SU-DHL-6 (cell line): ENCODE data around the gene YEATS2.

ENCODE experiments used
- H2AFZ ChIP-seq: fragments of 200-600 bp; sonication (generic); 2 replicates; pipeline ENCODE4 v1.6.1; 2014; ENCODE audit warnings: low read depth, mild to moderate bottlenecking, moderate library complexity, mixed read lengths, antibody characterized with exemption, low read length; ENCODE audit not compliant: severe bottlenecking
- H3F3A ChIP-seq: fragments of 200-600 bp; shearing (Covaris generic); 2 replicates; pipeline ENCODE4 v1.6.0; 2016; ENCODE audit warnings: antibody characterized with exemption, mild to moderate bottlenecking; ENCODE audit not compliant: insufficient read depth
- H3K27ac ChIP-seq: fragments of 200-600 bp; sonication (generic); 2 replicates; pipeline ENCODE4 v1.5.1; 2016; ENCODE audit warnings: low read depth, mild to moderate bottlenecking, low read length, moderate library complexity, mixed read lengths
- H3K27me3 ChIP-seq: fragments of 200-600 bp; sonication (generic), shearing (Covaris generic); 2 replicates; pipeline ENCODE4 v1.6.0; 2014; ENCODE audit warnings: mild to moderate bottlenecking, low read length
- H3K36me3 ChIP-seq: fragments of 200-600 bp; sonication (generic); 2 replicates; pipeline ENCODE4 v1.6.1; 2014; ENCODE audit warnings: mild to moderate bottlenecking, low read length, mixed read lengths
- H3K4me2 ChIP-seq: fragments of 300-600, 200-600 bp; shearing (Covaris generic), sonication (generic); 2 replicates; pipeline ENCODE4 v1.6.0; 2014; ENCODE audit warnings: low read length, low read depth, mild to moderate bottlenecking; ENCODE audit not compliant: poor library complexity, severe bottlenecking
- H3K4me3 ChIP-seq: fragments of 200-600 bp; sonication (generic); 2 replicates; pipeline ENCODE4 v1.5.1; 2014; ENCODE audit warnings: antibody characterized with exemption, low read length, mild to moderate bottlenecking, mixed read lengths; ENCODE audit not compliant: insufficient read depth, poor library complexity, severe bottlenecking
- H3K79me2 ChIP-seq: fragments of 200-600 bp; sonication (generic); 2 replicates; pipeline ENCODE4 v1.6.1; 2014; ENCODE audit warnings: mild to moderate bottlenecking, low read length, moderate library complexity; ENCODE audit not compliant: insufficient read depth
- H3K9ac ChIP-seq: fragments of 200-600 bp; sonication (generic); 2 replicates; pipeline ENCODE4 v1.7.0; 2014; ENCODE audit warnings: mild to moderate bottlenecking, low read length
- H3K9me2 ChIP-seq: fragments of 200-600 bp; sonication (generic); replicated peaks from 2 replicates; pipeline ENCODE4 v1.6.1; 2014; ENCODE audit warnings: low read length; ENCODE audit not compliant: insufficient read depth
- H3K9me3 ChIP-seq: fragments of 200-600 bp; sonication (generic); 2 replicates; pipeline ENCODE4 v1.6.1; 2014; ENCODE audit warnings: low read length, mixed read lengths; ENCODE audit not compliant: insufficient read depth
- H4K20me1 ChIP-seq: fragments of 200-600 bp; sonication (generic); 2 replicates; pipeline ENCODE4 v1.6.1; 2014; ENCODE audit warnings: low read depth, mild to moderate bottlenecking, antibody characterized with exemption, low read length, moderate library complexity, mixed read lengths
- EZH2phosphoT487 ChIP-seq: fragments of 200-600 bp; sonication (generic), shearing (Covaris generic); conservative IDR thresholded peaks from 2 replicates; pipeline ENCODE4 v1.6.1; 2018; ENCODE audit warnings: mild to moderate bottlenecking, antibody characterized with exemption, low read length, moderate library complexity, mixed read lengths
- TF ChIP-seq, protein P1 (sequence below): fragments of 200-600 bp; sonication (generic); IDR thresholded peaks from one replicate; pipeline ENCODE4 v1.5.1; 2017; ENCODE audit warnings: antibody characterized with exemption, mild to moderate bottlenecking, low read length, moderate library complexity; ENCODE audit not compliant: insufficient read depth, poor library complexity, severe bottlenecking

YEATS2 gene

DNA sequence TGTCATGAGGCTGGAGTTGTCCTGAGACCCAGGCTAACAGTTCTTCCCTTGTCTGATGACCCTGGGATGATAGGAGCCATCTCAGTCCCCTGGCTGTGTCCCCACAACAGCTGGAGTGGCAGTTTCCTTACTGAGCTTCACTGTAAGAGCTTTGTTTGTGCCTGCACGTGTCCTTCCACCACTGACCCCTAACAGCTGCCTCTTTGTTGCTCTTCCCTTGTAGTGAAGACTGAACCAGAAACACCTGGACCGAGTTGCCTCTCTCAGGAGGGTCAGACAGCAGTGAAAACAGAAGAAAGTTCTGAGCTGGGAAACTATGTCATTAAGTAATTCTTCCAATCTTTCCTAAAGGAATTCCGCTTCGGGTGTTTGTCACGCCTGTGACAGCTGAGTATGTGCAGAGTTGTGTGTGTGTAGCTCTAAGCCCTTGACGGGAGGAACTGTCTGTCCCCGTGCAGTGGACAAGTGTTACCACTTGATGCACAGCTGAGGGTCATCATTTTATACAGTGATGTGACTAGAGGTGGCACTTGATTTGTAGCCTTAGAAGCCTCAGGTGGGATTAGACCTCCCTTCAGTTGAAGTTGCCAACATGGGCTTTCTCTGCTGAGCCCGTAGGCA is 102.8 kb downstream of the YEATS2 start:
- Histone ChIP-seq H3K9me2 (no peaks in the 10 kb centered on the region), H3K27ac (no peak overlapping the region), H3K4me3 (no peak overlapping the region), H3K9me3 (no peaks in the 10 kb centered on the region), H3K27me3 (no peaks in the 10 kb centered on the region), H3F3A (no peaks in the 10 kb centered on the region), H4K20me1 (no peaks in the 10 kb centered on the region), H3K9ac (no peak overlapping the region), H3K4me2 (no peak overlapping the region), H2AFZ (no peak overlapping the region), H3K79me2 (no peaks in the 10 kb centered on the region), H3K36me3 (peaks cover 21% of the 10 kb centered on the region; the same call in 1 of the 2 replicates)
- TF ChIP-seq, protein P1, sequence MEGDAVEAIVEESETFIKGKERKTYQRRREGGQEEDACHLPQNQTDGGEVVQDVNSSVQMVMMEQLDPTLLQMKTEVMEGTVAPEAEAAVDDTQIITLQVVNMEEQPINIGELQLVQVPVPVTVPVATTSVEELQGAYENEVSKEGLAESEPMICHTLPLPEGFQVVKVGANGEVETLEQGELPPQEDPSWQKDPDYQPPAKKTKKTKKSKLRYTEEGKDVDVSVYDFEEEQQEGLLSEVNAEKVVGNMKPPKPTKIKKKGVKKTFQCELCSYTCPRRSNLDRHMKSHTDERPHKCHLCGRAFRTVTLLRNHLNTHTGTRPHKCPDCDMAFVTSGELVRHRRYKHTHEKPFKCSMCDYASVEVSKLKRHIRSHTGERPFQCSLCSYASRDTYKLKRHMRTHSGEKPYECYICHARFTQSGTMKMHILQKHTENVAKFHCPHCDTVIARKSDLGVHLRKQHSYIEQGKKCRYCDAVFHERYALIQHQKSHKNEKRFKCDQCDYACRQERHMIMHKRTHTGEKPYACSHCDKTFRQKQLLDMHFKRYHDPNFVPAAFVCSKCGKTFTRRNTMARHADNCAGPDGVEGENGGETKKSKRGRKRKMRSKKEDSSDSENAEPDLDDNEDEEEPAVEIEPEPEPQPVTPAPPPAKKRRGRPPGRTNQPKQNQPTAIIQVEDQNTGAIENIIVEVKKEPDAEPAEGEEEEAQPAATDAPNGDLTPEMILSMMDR, result no peak
- TF ChIP-seq EZH2phosphoT487, result no peak

- H3K4me3 ChIP-seq, result no peak overlapping the region
- H3K27me3 ChIP-seq, result no peaks in the 10 kb centered on the region
- H2AFZ ChIP-seq, result no peak overlapping the region
- H3K36me3 ChIP-seq, result peaks cover 21% of the 10 kb centered on the region; the same call in 1 of the 2 replicates
- TF ChIP-seq, protein P1, result no peak
- no peak for TF ChIP-seq EZH2phosphoT487
- H3K9ac ChIP-seq, result no peak overlapping the region
- no peaks in the 10 kb centered on the region for H4K20me1 ChIP-seq
- no peak overlapping the region for H3K27ac ChIP-seq
- H3K4me2 ChIP-seq, result no peak overlapping the region
- H3K9me3 ChIP-seq, result no peaks in the 10 kb centered on the region
- no peaks in the 10 kb centered on the region for H3K79me2 ChIP-seq
- no peaks in the 10 kb centered on the region for H3K9me2 ChIP-seq
- H3F3A ChIP-seq, result no peaks in the 10 kb centered on the region
Measured at GRCh38 chr3:183801601-183802000, 104.0 kb downstream of the YEATS2 start.

DNA sequence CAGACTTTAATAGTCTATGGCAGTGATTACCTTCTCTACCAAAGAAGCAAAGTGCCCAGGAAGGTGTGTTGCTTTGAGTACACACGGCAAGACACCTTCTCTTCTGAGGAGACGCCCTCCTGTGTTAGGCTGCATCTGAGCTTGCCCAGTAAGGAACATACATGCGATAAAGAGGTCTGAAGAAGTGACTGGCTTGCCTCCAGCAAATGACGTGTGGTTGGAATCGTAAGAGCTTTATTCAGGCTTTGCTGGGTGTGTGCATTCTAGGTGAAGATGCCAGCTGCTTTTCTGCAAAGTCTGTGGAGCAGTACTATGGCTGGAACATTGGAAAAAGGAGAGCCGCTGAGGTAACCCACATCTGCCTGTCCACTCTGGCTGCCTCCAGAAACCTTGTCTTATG is 105.4 kb downstream of the YEATS2 start:
- H3K4me2 ChIP-seq, result no peak overlapping the region
- H4K20me1 ChIP-seq, result no peaks in the 10 kb centered on the region
- peaks cover 27% of the 10 kb centered on the region; the same call in 1 of the 2 replicates for H3K36me3 ChIP-seq
- no peaks in the 10 kb centered on the region for H3K9me3 ChIP-seq
- TF ChIP-seq, protein P1, result no peak
- no peak for TF ChIP-seq EZH2phosphoT487
- no peak overlapping the region for H3K9ac ChIP-seq
- no peaks in the 10 kb centered on the region for H3K27me3 ChIP-seq
- H3F3A ChIP-seq, result no peaks in the 10 kb centered on the region
- no peak overlapping the region for H3K4me3 ChIP-seq
- H2AFZ ChIP-seq, result no peak overlapping the region
- H3K9me2 ChIP-seq, result no peaks in the 10 kb centered on the region
- H3K27ac ChIP-seq, result no peak overlapping the region
- no peaks in the 10 kb centered on the region for H3K79me2 ChIP-seq
